Stimulated activated memory B cell treated with anti-CD40 and anti-IgM and Interleukin-4, amounts not matched to agents 10 μg/mL and 1 μg/mL and 100 μg/mL, for 72 hours (primary cell): ENCODE data around the gene EBP.

Experiments
- ATAC-seq: fragments of 150-1000 bp; cut with Tn5 transposase; 2 replicates; pipeline ENCODE4 v1.10.0; 2021
- H3K27ac Mint-ChIP-seq: one replicate; pipeline ENCODE4 v1.8.0; 2022; ENCODE audit warnings: mild to moderate bottlenecking, mixed read lengths
- H3K27me3 Mint-ChIP-seq: one replicate; pipeline ENCODE4 v1.8.0; 2022; ENCODE audit warnings: mixed read lengths
- H3K36me3 Mint-ChIP-seq: one replicate; pipeline ENCODE4 v1.8.0; 2022; ENCODE audit warnings: mixed read lengths
- H3K4me1 Mint-ChIP-seq: one replicate; pipeline ENCODE4 v1.8.0; 2022; ENCODE audit warnings: mixed read lengths
- H3K4me3 Mint-ChIP-seq: one replicate; pipeline ENCODE4 v1.8.0; 2022; ENCODE audit warnings: mild to moderate bottlenecking, moderate library complexity, mixed read lengths
- H3K9me3 Mint-ChIP-seq: one replicate; pipeline ENCODE4 v1.8.0; 2022; ENCODE audit warnings: mixed read lengths

Gene EBP

GRCh38 chrX:48487362-48487798 lies 34.2 kb upstream of the EBP start:
- Mint-ChIP-seq H3K9me3 (no peaks in the 10 kb centered on the region), H3K4me1 (peaks cover 5% of the 10 kb centered on the region), H3K27ac (no peak overlapping the region), H3K27me3 (no peaks in the 10 kb centered on the region), H3K36me3 (no peaks in the 10 kb centered on the region), H3K4me3 (no peak overlapping the region)
- ATAC-seq, result no peak

DNA sequence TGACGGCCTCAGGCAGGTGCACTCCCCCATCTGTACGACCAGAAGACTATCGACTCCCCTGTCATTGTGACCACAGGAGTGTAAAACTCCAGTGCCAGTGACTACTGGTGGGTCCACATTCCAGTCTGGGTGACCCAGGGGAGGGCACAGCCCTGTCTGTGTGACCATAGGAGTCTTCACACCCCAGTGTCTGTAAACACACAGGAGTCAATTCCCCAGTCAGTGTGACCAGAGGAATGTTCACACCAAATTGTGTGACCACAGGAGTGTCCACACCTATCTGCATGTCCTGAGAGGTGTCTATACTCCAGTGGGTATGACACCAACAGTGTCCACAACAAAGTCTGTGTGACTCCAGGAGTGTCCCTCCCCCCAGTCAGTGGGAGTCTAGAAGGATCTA lies 33.6 kb upstream of the EBP start:
- Mint-ChIP-seq H3K27me3 (no peaks in the 10 kb centered on the region), H3K9me3 (no peaks in the 10 kb centered on the region), H3K36me3 (no peaks in the 10 kb centered on the region), H3K4me1 (peaks cover 7% of the 10 kb centered on the region), H3K4me3 (no peak overlapping the region), H3K27ac (no peak overlapping the region)
- no peak for ATAC-seq

- Mint-ChIP-seq H3K9me3 (no peaks in the 10 kb centered on the region), H3K27me3 (no peaks in the 10 kb centered on the region), H3K4me1 (peaks cover 7% of the 10 kb centered on the region), H3K27ac (no peak overlapping the region), H3K4me3 (no peak overlapping the region), H3K36me3 (no peaks in the 10 kb centered on the region)
- ATAC-seq, result no peak
These were observed 32.3 kb upstream of the EBP start for GRCh38 chrX:48489296-48489695.

DNA sequence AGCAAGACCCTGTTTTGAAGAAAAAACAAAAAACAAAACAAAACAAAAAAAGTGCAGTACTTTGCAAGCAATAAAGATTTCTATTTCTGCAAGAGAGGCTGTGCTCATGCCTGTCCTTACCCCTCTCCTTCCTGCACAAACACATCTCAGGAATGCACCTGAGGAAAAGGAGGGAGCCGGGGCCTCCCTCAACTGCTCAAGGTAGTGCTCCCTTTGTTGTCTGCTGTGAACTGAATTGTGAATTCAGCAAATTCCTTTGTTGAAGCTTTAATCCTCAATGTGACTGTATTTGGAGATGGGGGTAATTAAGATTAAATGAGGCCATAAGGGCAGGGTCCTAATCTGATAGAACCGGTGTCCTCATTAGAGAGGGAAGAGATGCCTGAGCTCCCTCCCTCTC lies 31.7 kb upstream of the EBP start:
- ATAC-seq, result no peak
- Mint-ChIP-seq H3K27ac (no peak overlapping the region), H3K4me3 (no peak overlapping the region), H3K9me3 (no peaks in the 10 kb centered on the region), H3K4me1 (peaks cover 7% of the 10 kb centered on the region), H3K36me3 (no peaks in the 10 kb centered on the region), H3K27me3 (no peaks in the 10 kb centered on the region)

GRCh38 chrX:48490661-48491060 lies 30.9 kb upstream of the EBP start:
- Mint-ChIP-seq H3K36me3 (no peaks in the 10 kb centered on the region), H3K27ac (no peak overlapping the region), H3K4me1 (peaks cover 7% of the 10 kb centered on the region), H3K4me3 (no peak overlapping the region), H3K27me3 (no peaks in the 10 kb centered on the region), H3K9me3 (no peaks in the 10 kb centered on the region)
- ATAC-seq, result no peak

GRCh38 chrX:48491809-48492208 lies 29.8 kb upstream of the EBP start:
- H3K4me1 Mint-ChIP-seq, result peaks cover 7% of the 10 kb centered on the region
- no peak overlapping the region for H3K27ac Mint-ChIP-seq
- H3K36me3 Mint-ChIP-seq, result no peaks in the 10 kb centered on the region
- no peak overlapping the region for H3K4me3 Mint-ChIP-seq
- ATAC-seq, result no peak
- H3K27me3 Mint-ChIP-seq, result no peaks in the 10 kb centered on the region
- no peaks in the 10 kb centered on the region for H3K9me3 Mint-ChIP-seq

DNA sequence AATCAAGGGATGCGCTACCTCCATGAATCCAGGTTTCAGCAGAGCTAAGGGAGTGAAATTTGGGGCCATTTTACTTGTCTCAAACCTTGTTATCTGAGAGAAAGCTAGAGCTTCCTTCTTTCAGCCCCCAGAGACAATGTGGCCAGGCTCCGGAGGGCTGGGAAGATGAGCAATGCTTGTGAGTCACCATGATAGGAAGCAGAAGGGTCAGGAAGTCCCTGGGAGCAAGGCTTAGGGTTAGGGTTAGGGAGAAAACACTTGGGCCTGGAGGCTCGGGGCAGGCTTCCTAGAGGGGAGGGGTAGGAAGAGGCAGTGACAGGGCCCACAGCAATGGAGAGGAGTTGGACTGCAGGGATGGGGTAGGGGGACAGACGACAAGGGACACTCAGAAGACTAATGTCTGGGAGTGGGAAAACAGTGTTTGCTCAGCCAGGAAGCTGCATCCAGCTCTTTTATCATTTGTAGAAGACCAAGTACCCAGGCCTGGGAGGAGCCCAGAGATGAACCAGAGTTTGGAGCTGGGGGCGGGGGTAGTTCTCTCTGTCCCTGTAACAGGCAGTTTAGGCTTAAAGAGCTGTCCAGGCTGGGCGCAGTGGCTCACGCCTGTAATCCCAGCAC lies 29.2 kb upstream of the EBP start:
- H3K4me1 Mint-ChIP-seq, result peaks cover 7% of the 10 kb centered on the region
- no peak for ATAC-seq
- H3K4me3 Mint-ChIP-seq, result no peak overlapping the region
- no peaks in the 10 kb centered on the region for H3K27me3 Mint-ChIP-seq
- no peaks in the 10 kb centered on the region for H3K36me3 Mint-ChIP-seq
- no peak overlapping the region for H3K27ac Mint-ChIP-seq
- H3K9me3 Mint-ChIP-seq, result no peaks in the 10 kb centered on the region

DNA sequence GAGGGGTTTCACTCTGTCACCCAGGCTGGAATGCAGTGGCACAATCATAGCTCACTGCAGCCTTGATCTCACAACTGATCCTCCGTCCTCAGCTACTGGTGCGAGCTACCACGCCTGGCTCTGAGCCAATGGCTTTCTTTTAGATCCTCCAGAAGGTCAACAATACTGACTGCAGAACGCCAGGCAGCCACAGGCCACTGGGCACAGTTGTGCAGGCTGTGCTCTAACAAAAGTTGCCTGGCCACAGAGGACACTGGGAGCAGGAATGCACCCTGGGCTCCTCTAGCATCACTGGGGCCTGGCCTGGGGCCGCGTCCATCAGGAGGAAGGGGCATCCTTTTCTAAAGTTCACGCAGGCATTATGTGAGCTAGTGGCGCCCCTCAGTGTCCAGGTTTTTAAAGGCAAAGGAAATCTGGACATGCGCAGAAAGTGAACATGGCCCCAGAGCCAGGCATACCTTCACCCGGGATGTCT lies 27.7 kb upstream of the EBP start:
- no peaks in the 10 kb centered on the region for H3K27me3 Mint-ChIP-seq
- H3K9me3 Mint-ChIP-seq, result no peaks in the 10 kb centered on the region
- H3K4me3 Mint-ChIP-seq, result no peak overlapping the region
- H3K4me1 Mint-ChIP-seq, result peaks cover 7% of the 10 kb centered on the region
- no peak for ATAC-seq
- no peak overlapping the region for H3K27ac Mint-ChIP-seq
- no peaks in the 10 kb centered on the region for H3K36me3 Mint-ChIP-seq

- peaks cover 7% of the 10 kb centered on the region for H3K4me1 Mint-ChIP-seq
- no peaks in the 10 kb centered on the region for H3K27me3 Mint-ChIP-seq
- H3K9me3 Mint-ChIP-seq, result no peaks in the 10 kb centered on the region
- H3K27ac Mint-ChIP-seq, result no peak overlapping the region
- no peaks in the 10 kb centered on the region for H3K36me3 Mint-ChIP-seq
- no peak for ATAC-seq
- H3K4me3 Mint-ChIP-seq, result no peak overlapping the region
These were observed 24.9 kb upstream of the EBP start for GRCh38 chrX:48496660-48497059.

GRCh38 chrX:48497871-48498270 lies 23.7 kb upstream of the EBP start:
- Mint-ChIP-seq H3K9me3 (no peaks in the 10 kb centered on the region), H3K36me3 (no peaks in the 10 kb centered on the region), H3K27me3 (no peaks in the 10 kb centered on the region), H3K27ac (no peak overlapping the region), H3K4me1 (no peaks in the 10 kb centered on the region), H3K4me3 (no peak overlapping the region)
- ATAC-seq, result no peak

DNA sequence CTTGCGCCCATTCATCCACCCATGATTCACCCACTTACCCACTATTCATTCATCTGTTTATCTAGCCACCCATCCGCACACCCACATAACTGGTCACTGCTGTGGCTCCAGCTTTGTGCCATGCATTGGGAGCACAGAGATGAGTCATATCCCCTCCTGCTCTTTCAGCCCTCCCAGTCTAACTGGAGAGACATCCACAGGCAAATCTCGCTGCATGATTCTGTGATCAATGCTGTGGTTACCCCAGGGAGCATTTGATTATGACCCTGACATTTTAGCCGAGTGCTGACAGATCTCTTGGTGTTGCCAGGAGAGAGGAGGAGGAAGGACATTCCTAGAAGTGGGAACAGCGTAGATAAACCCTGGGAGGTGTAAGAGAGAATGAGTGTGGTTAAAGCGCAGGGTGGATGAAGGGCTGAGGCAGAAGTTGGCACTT lies 23.2 kb upstream of the EBP start:
- no peaks in the 10 kb centered on the region for H3K27me3 Mint-ChIP-seq
- no peaks in the 10 kb centered on the region for H3K4me1 Mint-ChIP-seq
- no peaks in the 10 kb centered on the region for H3K9me3 Mint-ChIP-seq
- no peak overlapping the region for H3K4me3 Mint-ChIP-seq
- no peaks in the 10 kb centered on the region for H3K36me3 Mint-ChIP-seq
- ATAC-seq, result no peak
- H3K27ac Mint-ChIP-seq, result no peak overlapping the region

- Mint-ChIP-seq H3K4me1 (peaks cover 3% of the 10 kb centered on the region), H3K4me3 (no peak overlapping the region), H3K27ac (no peak overlapping the region), H3K36me3 (no peaks in the 10 kb centered on the region), H3K27me3 (no peaks in the 10 kb centered on the region), H3K9me3 (no peaks in the 10 kb centered on the region)
- no peak for ATAC-seq
These were observed 17.3 kb upstream of the EBP start for GRCh38 chrX:48504261-48504660.

- H3K27ac Mint-ChIP-seq, result no peak overlapping the region
- H3K4me1 Mint-ChIP-seq, result peaks cover 13% of the 10 kb centered on the region
- H3K9me3 Mint-ChIP-seq, result no peaks in the 10 kb centered on the region
- H3K27me3 Mint-ChIP-seq, result no peaks in the 10 kb centered on the region
- H3K4me3 Mint-ChIP-seq, result no peak overlapping the region
- ATAC-seq, result no peak
- no peaks in the 10 kb centered on the region for H3K36me3 Mint-ChIP-seq
These were observed 16.1 kb upstream of the EBP start for GRCh38 chrX:48505481-48505880.

GRCh38 chrX:48507246-48507645 lies 14.4 kb upstream of the EBP start:
- Mint-ChIP-seq H3K4me1 (peaks cover 23% of the 10 kb centered on the region), H3K9me3 (no peaks in the 10 kb centered on the region), H3K4me3 (no peak overlapping the region), H3K27ac (no peak overlapping the region), H3K27me3 (no peaks in the 10 kb centered on the region), H3K36me3 (peaks cover 11% of the 10 kb centered on the region)
- ATAC-seq, result no peak

- H3K27me3 Mint-ChIP-seq, result no peaks in the 10 kb centered on the region
- peak within 1 kb of the TSS; percentile 97 for H3K4me3 Mint-ChIP-seq
- ATAC-seq, result peak; percentile 94
- peaks cover 13% of the 10 kb centered on the region for H3K36me3 Mint-ChIP-seq
- peaks cover 23% of the 10 kb centered on the region for H3K4me1 Mint-ChIP-seq
- peak within 1 kb of the TSS; percentile 97 for H3K27ac Mint-ChIP-seq
- no peaks in the 10 kb centered on the region for H3K9me3 Mint-ChIP-seq
These were observed 13.0 kb upstream of the EBP start, which contains the start of gene PORCN for GRCh38 chrX:48508400-48509244. TSS of gene PORCN (plus strand) at chrX:48508992. CDS start at chrX:48509821, 829 bp downstream.

- no peaks in the 10 kb centered on the region for H3K9me3 Mint-ChIP-seq
- H3K27me3 Mint-ChIP-seq, result no peaks in the 10 kb centered on the region
- H3K36me3 Mint-ChIP-seq, result peaks cover 13% of the 10 kb centered on the region
- H3K4me1 Mint-ChIP-seq, result peaks cover 23% of the 10 kb centered on the region
- H3K27ac Mint-ChIP-seq, result peak overlapping the region; percentile 97
- peak; percentile 57 for ATAC-seq
- peak overlapping the region; percentile 97 for H3K4me3 Mint-ChIP-seq
These were observed 12.4 kb upstream of the EBP start for GRCh38 chrX:48509245-48509590.
